ENCODE data around the gene PALM3. TPM values are rescaled to one million over a fixed set of nuclear protein-coding genes. Genes with fewer than 3 reads are reported as not detected.

Gene PALM3
- total and polyA plus RNA-seq, 4 donors = 1.7 to 27.3 (median 15.4) TPM

DNA sequence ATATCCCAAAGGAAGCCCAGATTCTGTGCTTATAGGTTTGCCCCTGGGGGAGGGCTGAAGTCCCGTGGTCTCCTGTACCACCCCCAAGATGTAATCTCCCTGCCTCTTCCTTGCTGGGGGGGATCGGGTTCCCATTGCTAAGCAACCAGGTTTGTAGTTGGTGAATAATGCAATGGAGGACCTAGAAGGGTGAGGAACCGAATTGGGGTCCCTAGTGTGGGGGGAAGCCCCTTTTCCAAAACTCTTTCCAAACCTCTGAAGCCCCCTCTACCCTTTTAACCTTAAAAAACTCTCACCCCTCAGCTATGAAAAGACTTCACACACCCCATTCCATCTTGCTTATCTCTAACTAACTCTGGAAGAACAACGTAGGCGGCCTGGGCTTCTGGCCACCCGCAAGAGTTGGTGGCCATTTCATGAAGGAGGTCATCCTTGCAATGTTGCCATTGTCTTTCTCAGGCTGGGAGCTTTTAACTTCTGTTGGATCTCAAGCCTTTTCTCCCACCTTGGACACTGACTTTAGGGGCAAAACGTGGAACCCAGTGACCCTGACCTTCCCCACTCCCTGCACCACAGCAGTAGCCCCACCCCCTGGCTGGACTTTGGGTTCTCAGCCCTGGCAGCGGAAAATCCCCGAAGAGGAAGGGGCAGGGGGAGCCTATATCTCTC lies 661 bp downstream of the PALM3 start:
- Histone ChIP-seq H3K36me3 (ENCODE audit: control insufficient read depth, insufficient read depth, low read length) (no peaks in the 10 kb centered on the region), H3K4me1 (ENCODE audit: control insufficient read depth, insufficient read depth, low read length) (peaks cover 24% of the 10 kb centered on the region), H3K27me3 (ENCODE audit: control insufficient read depth, insufficient read depth, low read length) (peaks cover 21% of the 10 kb centered on the region), H3K4me3 (ENCODE audit: low read depth, low read length) (no peak overlapping the region), H3K27ac (ENCODE audit: low read depth, low read length) (no peak overlapping the region), H3K9me3 (ENCODE audit: control insufficient read depth, insufficient read depth, low read length) (no peaks in the 10 kb centered on the region)
- 40% methylated on average over 3 of the region's 9 CpGs for WGBS (ENCODE audit: insufficient coverage)
- DNase-seq (ENCODE audit: low read depth in 4 of 6, low spot score in 6 of 6) = no peak

DNA sequence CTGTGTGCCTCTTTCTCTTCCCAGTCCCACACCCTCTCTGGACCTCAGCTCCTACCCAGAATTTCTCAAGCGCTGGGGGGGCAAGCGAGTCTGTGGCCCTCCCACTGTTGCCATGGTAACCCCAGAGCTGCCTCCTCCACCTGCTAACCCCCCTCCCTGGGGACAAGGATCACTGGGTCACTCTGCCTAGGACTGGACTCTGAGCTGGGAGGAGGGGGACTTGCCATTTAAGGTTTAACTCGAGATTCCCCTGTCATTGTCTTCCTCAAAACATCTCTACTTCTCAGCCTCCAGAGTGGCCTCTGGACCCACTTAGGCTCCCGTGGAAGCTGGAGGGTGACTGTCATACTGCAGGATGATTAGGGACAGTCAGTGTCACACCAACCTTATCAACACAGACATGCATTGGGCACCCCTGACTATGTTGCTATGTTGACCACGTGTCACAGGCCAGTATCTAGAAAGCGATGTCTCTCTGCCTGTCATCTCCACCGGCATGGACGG lies 2.2 kb downstream of the PALM3 start:
- Histone ChIP-seq H3K27me3 (ENCODE audit: control insufficient read depth, insufficient read depth, low read length) (peaks cover 21% of the 10 kb centered on the region), H3K4me3 (ENCODE audit: low read depth, low read length) (no peak overlapping the region), H3K27ac (ENCODE audit: low read depth, low read length) (no peak overlapping the region), H3K4me1 (ENCODE audit: control insufficient read depth, insufficient read depth, low read length) (peaks cover 24% of the 10 kb centered on the region), H3K36me3 (ENCODE audit: control insufficient read depth, insufficient read depth, low read length) (no peaks in the 10 kb centered on the region), H3K9me3 (ENCODE audit: control insufficient read depth, insufficient read depth, low read length) (no peaks in the 10 kb centered on the region)
- WGBS (ENCODE audit: insufficient coverage) = 67% methylated on average over 5 of the region's 8 CpGs
- DNase-seq (ENCODE audit: low read depth in 4 of 6, low spot score in 6 of 6) = no peak

DNA sequence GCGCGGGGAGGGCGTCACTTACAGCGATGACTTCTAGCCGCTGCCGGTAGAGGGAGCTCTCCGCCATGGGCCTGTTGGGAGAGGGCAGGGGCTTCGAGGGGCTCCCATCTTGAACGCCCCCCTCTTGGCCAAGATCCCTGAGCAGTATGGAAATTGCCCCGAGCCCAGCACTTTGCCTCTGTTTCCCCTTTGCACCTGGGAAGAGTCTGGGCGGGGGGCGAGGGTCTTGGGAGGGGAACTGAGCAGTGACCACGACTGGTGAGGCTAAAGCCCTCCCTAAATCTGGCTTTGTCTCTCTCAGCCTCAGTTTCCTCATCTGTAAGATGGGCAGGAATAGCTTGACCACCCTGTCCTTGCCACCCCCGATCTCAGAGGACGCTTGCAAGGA lies 2.8 kb downstream of the PALM3 start:
- DNase-seq (ENCODE audit: low read depth in 4 of 6, low spot score in 6 of 6) = no peak
- no peaks in the 10 kb centered on the region for H3K9me3 ChIP-seq (ENCODE audit: control insufficient read depth, insufficient read depth, low read length)
- peaks cover 21% of the 10 kb centered on the region for H3K27me3 ChIP-seq (ENCODE audit: control insufficient read depth, insufficient read depth, low read length)
- H3K4me1 ChIP-seq (ENCODE audit: control insufficient read depth, insufficient read depth, low read length) = peaks cover 24% of the 10 kb centered on the region
- 3% methylated on average over 10 of the region's 15 CpGs for WGBS (ENCODE audit: insufficient coverage)
- H3K27ac ChIP-seq (ENCODE audit: low read depth, low read length) = no peak overlapping the region
- peaks cover 3% of the 10 kb centered on the region for H3K36me3 ChIP-seq (ENCODE audit: control insufficient read depth, insufficient read depth, low read length)
- no peak overlapping the region for H3K4me3 ChIP-seq (ENCODE audit: low read depth, low read length)

DNA sequence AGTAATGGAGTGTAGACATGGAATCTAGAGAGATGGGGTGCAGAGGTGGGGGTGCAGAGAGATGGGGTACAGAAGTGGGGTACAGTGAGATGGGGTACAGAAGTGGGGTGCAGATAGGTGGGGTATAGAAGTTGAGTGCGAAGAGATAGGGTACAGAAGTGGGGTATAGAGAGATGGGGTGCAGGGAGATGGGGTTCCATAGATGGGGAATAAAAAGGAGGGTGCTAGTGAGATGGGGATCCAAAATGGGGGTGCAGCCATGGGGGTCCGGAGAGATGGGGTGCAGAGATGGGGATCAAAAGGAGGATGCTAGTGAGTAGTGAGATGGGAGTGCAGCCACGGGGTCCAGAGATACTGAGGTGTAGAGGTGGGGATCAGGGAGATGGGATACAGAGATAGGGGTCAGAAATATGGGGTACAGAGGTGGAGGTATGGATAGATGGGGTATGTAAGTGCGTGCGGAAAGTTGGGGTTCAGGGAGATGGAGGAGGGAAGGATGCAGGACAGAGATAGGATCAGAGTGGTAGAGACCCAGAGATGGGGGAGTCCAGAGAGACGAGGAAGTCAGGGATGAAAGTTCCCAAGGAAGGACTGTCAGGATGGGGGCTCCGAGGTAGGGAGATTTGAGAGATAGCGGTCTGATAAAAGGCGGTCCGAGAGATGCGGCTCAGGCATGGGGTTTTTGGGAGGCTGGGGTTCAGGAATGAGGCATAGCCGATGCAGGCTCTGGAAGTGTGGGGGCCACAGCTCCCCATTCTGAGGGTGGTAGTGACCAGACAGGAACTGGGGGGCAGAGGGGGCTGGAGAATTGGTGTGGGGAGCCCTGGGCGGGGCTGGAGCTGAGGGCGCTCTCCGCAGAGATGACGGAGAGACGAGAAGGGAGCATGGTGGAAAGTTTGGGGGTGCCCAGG lies 3.4 kb downstream of the PALM3 start:
- no peak for DNase-seq (ENCODE audit: low read depth in 4 of 6, low spot score in 6 of 6)
- 24% methylated on average over 17 of the region's 17 CpGs for WGBS (ENCODE audit: insufficient coverage)
- Histone ChIP-seq H3K27me3 (ENCODE audit: control insufficient read depth, insufficient read depth, low read length) (peaks cover 21% of the 10 kb centered on the region), H3K36me3 (ENCODE audit: control insufficient read depth, insufficient read depth, low read length) (peaks cover 7% of the 10 kb centered on the region), H3K27ac (ENCODE audit: low read depth, low read length) (no peak overlapping the region), H3K4me1 (ENCODE audit: control insufficient read depth, insufficient read depth, low read length) (peaks cover 24% of the 10 kb centered on the region), H3K9me3 (ENCODE audit: control insufficient read depth, insufficient read depth, low read length) (no peaks in the 10 kb centered on the region), H3K4me3 (ENCODE audit: low read depth, low read length) (no peak overlapping the region)

DNA sequence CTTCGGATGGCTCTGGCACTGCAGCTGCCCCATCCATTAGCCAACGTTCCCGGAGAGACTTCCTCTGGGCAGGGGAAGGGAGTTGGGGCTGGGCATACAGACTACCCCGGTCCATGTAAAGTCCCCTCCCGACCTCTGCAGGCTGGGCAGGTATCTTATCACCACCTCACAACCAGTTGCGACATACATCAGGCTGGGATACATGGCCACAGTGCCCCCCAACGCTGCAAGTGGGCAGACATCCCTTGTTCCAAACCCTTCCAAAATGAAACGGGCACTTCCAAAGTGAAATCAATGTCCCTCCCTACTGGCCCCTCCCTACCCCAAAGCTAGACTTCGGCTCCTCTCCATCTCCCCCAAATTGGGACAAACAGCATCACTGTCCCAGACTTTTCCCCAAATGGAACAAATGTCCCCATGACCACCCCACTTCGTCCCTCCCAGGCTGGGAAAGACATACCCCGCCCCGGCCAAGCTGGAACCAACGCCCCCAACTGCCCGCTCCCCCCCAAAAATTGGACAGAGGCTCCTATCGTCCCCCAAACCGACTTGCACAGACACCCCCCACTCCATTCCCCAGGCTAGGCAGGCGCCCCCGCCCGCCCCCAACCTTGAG lies 5.0 kb downstream of the PALM3 start:
- Histone ChIP-seq H3K36me3 (ENCODE audit: control insufficient read depth, insufficient read depth, low read length) (peaks cover 17% of the 10 kb centered on the region), H3K4me1 (ENCODE audit: control insufficient read depth, insufficient read depth, low read length) (peaks cover 24% of the 10 kb centered on the region), H3K9me3 (ENCODE audit: control insufficient read depth, insufficient read depth, low read length) (no peaks in the 10 kb centered on the region), H3K27ac (ENCODE audit: low read depth, low read length) (no peak overlapping the region), H3K27me3 (ENCODE audit: control insufficient read depth, insufficient read depth, low read length) (peaks cover 21% of the 10 kb centered on the region), H3K4me3 (ENCODE audit: low read depth, low read length) (no peak overlapping the region)
- 38% methylated on average over 8 of the region's 19 CpGs for WGBS (ENCODE audit: insufficient coverage)
- no peak for DNase-seq (ENCODE audit: low read depth in 4 of 6, low spot score in 6 of 6)

DNA sequence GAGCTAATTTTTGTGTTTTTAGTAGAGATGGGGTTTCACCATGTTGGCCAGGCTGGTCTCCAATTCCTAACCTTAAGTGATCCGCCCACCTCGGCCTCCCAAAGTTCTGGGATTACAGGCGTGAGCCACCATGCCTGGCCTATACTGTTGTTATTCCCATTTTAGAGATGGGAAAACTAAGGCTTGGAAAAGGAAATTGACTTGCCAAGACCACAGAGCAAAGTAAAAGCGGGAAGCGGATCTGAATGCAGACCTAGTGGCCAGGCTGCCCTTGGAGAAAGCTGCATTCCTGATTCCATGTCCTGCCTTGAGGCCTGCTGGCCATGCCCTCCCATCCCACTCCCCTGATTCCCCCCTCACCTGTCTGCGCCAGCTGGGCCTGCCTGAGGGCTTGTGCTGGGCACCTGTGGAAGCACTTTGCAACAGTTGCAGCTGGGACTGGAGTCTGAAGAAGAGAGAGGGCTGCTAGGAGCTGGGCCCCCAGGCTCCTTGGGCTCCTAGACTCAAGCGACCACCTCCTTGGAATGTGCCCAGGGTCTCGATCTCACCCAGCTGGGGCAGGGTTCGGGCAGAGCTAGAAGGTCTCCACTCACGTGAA lies 5.7 kb downstream of the PALM3 start:
- Histone ChIP-seq H3K9me3 (ENCODE audit: control insufficient read depth, insufficient read depth, low read length) (no peaks in the 10 kb centered on the region), H3K27me3 (ENCODE audit: control insufficient read depth, insufficient read depth, low read length) (peaks cover 21% of the 10 kb centered on the region), H3K27ac (ENCODE audit: low read depth, low read length) (no peak overlapping the region), H3K4me3 (ENCODE audit: low read depth, low read length) (no peak overlapping the region), H3K4me1 (ENCODE audit: control insufficient read depth, insufficient read depth, low read length) (peaks cover 24% of the 10 kb centered on the region), H3K36me3 (ENCODE audit: control insufficient read depth, insufficient read depth, low read length) (peaks cover 20% of the 10 kb centered on the region)
- no peak for DNase-seq (ENCODE audit: low read depth in 4 of 6, low spot score in 6 of 6)
- 89% methylated on average over 8 of the region's 10 CpGs for WGBS (ENCODE audit: insufficient coverage)

DNA sequence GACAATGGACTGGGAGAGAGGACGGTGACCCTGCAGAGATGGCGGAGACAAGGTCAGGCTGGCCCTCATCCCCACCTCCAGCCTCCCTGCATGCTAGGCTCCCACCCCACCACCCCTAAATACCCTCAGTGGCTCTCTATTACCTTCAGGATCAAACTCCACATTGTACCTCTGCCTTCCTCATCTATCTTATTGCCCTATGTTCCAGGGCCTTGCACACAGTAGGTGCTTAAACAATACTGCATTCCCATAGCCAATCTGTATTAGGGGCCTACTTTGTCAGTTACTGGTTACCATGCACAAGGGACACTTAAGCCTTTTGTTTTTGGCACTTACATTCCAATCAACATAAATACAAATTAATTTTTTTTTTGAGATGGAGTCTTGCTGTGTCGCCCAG lies 6.5 kb downstream of the PALM3 start:
- Histone ChIP-seq H3K36me3 (ENCODE audit: control insufficient read depth, insufficient read depth, low read length) (peaks cover 24% of the 10 kb centered on the region), H3K4me3 (ENCODE audit: low read depth, low read length) (no peak overlapping the region), H3K27ac (ENCODE audit: low read depth, low read length) (no peak overlapping the region), H3K27me3 (ENCODE audit: control insufficient read depth, insufficient read depth, low read length) (peaks cover 21% of the 10 kb centered on the region), H3K4me1 (ENCODE audit: control insufficient read depth, insufficient read depth, low read length) (peaks cover 24% of the 10 kb centered on the region), H3K9me3 (ENCODE audit: control insufficient read depth, insufficient read depth, low read length) (no peaks in the 10 kb centered on the region)
- 89% methylated on average over 3 of the region's 3 CpGs for WGBS (ENCODE audit: insufficient coverage)
- DNase-seq (ENCODE audit: low read depth in 4 of 6, low spot score in 6 of 6) = no peak

DNA sequence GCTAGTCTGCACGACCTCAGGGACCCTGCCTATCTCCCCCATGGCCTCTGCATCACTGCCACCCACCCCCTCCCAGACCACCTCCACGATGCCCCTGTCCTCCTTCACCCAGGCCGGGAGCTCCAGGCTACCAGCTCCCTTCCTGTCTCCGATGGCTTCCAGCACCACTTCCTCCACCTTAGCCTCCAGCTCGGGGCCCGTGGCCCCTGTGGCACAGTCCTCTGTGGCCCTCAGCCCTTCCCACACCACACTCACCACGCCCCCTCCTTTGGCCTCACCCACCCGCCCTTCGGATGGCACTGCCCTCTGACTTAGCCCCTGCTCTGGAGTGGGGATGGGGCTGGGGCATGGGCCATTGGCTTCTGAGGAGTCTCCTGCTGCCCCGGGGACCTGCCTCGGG lies 7.2 kb downstream of the PALM3 start:
- peaks cover 24% of the 10 kb centered on the region for H3K4me1 ChIP-seq (ENCODE audit: control insufficient read depth, insufficient read depth, low read length)
- peaks cover 25% of the 10 kb centered on the region for H3K36me3 ChIP-seq (ENCODE audit: control insufficient read depth, insufficient read depth, low read length)
- H3K27me3 ChIP-seq (ENCODE audit: control insufficient read depth, insufficient read depth, low read length) = peaks cover 18% of the 10 kb centered on the region
- no peak for DNase-seq (ENCODE audit: low read depth in 4 of 6, low spot score in 6 of 6)
- WGBS (ENCODE audit: insufficient coverage) = 75% methylated on average over 10 of the region's 11 CpGs
- no peaks in the 10 kb centered on the region for H3K9me3 ChIP-seq (ENCODE audit: control insufficient read depth, insufficient read depth, low read length)
- no peak overlapping the region for H3K4me3 ChIP-seq (ENCODE audit: low read depth, low read length)
- H3K27ac ChIP-seq (ENCODE audit: low read depth, low read length) = no peak overlapping the region

DNA sequence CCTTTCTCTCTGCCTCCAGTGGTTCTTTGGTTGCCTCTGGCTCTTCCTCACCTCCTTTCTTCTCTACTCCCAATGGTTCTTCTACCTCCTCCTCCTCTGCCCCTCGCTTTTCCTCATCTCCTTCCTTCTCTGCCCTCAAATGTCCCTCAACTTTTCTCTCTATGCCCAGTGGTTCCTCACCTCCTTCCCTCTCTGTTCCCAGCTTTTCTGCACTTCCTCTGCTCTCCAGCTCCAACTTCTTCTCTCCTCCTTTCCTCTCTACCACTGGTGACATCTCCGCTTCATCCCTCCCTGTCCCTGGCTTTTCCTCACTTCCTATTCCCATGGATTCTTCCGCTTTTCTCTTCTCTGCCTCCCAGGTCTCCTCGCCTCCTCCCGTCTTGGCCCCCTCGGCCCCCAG lies 7.8 kb downstream of the PALM3 start:
- peaks cover 23% of the 10 kb centered on the region for H3K4me1 ChIP-seq (ENCODE audit: control insufficient read depth, insufficient read depth, low read length)
- H3K27me3 ChIP-seq (ENCODE audit: control insufficient read depth, insufficient read depth, low read length) = peaks cover 12% of the 10 kb centered on the region
- no peaks in the 10 kb centered on the region for H3K9me3 ChIP-seq (ENCODE audit: control insufficient read depth, insufficient read depth, low read length)
- peaks cover 26% of the 10 kb centered on the region for H3K36me3 ChIP-seq (ENCODE audit: control insufficient read depth, insufficient read depth, low read length)
- no peak for DNase-seq (ENCODE audit: low read depth in 4 of 6, low spot score in 6 of 6)
- 85% methylated on average over 6 of the region's 6 CpGs for WGBS (ENCODE audit: insufficient coverage)
- H3K4me3 ChIP-seq (ENCODE audit: low read depth, low read length) = no peak overlapping the region
- no peak overlapping the region for H3K27ac ChIP-seq (ENCODE audit: low read depth, low read length)

Data from spinal cord (tissue), 10 donors.